HL-60 (cell line): ENCODE measurements around the gene SFMBT1.

Source experiments
- CTCF ChIP-seq: IDR thresholded peaks from one replicate; pipeline ENCODE4 v1.5.1; 2011; ENCODE audit warnings: low read length, control low read depth, inconsistent platforms; ENCODE audit not compliant: insufficient read depth
- REST ChIP-seq: IDR thresholded peaks from 2 replicates; pipeline ENCODE4 v1.6.1; 2012; ENCODE audit warnings: low read depth; ENCODE audit not compliant: insufficient replicate concordance

GRCh38 chr3:52879090-52879489 is 166.8 kb downstream of the SFMBT1 start:
- TF ChIP-seq CTCF: peak; percentile 2
- no peak for TF ChIP-seq REST
